ENCODE results near the gene SUPT6H.
A peak's percentile ranks its signal among the peaks of the same experiment; 100 is the strongest.

SUPT6H gene

GRCh38 chr17:28661635-28662526 is at the start of gene SUPT6H, which contains the start of gene SDF2:
TSS of gene SUPT6H (plus strand) at chr17:28662205. CDS start at chr17:28673402, 11,197 bp downstream.
TSS of gene SDF2 (minus strand) at chr17:28661906. CDS start at chr17:28661876, 30 bp downstream.
- DNase-seq = peak; percentile 95

- DNase-seq = no peak
Measured at GRCh38 chr17:28612531-28612930, 49.5 kb upstream of the SUPT6H start.

GRCh38 chr17:28612936-28613872 is 48.8 kb upstream of the SUPT6H start:
- peak; percentile 67 for DNase-seq

- no peak for DNase-seq
Measured at GRCh38 chr17:28613931-28614381, 48.0 kb upstream of the SUPT6H start, which contains the start of gene RSKR. TSS of gene RSKR (minus strand) at chr17:28614185. CDS start at chr17:28614161, 24 bp downstream.

- DNase-seq = no peak
Measured at GRCh38 chr17:28615260-28615940, 46.6 kb upstream of the SUPT6H start.

- no peak for DNase-seq
Measured at GRCh38 chr17:28616281-28616680, 45.7 kb upstream of the SUPT6H start.

- no peak for DNase-seq
Measured at GRCh38 chr17:28618464-28618863, 43.5 kb upstream of the SUPT6H start.

- DNase-seq = no peak
Measured at GRCh38 chr17:28620010-28620409, 42.0 kb upstream of the SUPT6H start.

GRCh38 chr17:28622186-28622585 is 39.8 kb upstream of the SUPT6H start:
- DNase-seq = no peak

- DNase-seq = no peak
Measured at GRCh38 chr17:28623696-28624095, 38.3 kb upstream of the SUPT6H start.

GRCh38 chr17:28624148-28624547 is 37.9 kb upstream of the SUPT6H start:
- DNase-seq = no peak

GRCh38 chr17:28626818-28627217 is 35.2 kb upstream of the SUPT6H start:
- DNase-seq = no peak

GRCh38 chr17:28634206-28634865 is 27.7 kb upstream of the SUPT6H start:
- DNase-seq = no peak

- no peak for DNase-seq
Measured at GRCh38 chr17:28635506-28635905, 26.5 kb upstream of the SUPT6H start.

GRCh38 chr17:28641579-28641978 is 20.4 kb upstream of the SUPT6H start:
- no peak for DNase-seq

- DNase-seq = peak; percentile 66
Measured at GRCh38 chr17:28643983-28644786, 17.8 kb upstream of the SUPT6H start.

GRCh38 chr17:28644787-28645575 is 17.0 kb upstream of the SUPT6H start, which contains the start of gene BLTP2:
TSS of gene BLTP2 (minus strand) at chr17:28645158. CDS start at chr17:28645056, 102 bp downstream.
- DNase-seq = peak; percentile 99

GRCh38 chr17:28645576-28645939 is 16.4 kb upstream of the SUPT6H start:
- DNase-seq = no peak

- DNase-seq = no peak
Measured at GRCh38 chr17:28646039-28646754, 15.8 kb upstream of the SUPT6H start.

- no peak for DNase-seq
Measured at GRCh38 chr17:28648698-28649097, 13.3 kb upstream of the SUPT6H start.

Data from 8988T (cell line).